LHCN-M2 (cell line): ENCODE measurements around the gene SUCLA2. TPM values are rescaled to one million over a fixed set of nuclear protein-coding genes. Genes with fewer than 3 reads are reported as not detected.

Experiments
- DNase-seq: peaks from one replicate; pipeline ENCODE4 v3.0.0-alpha.2; 2012; ENCODE audit warnings: low read depth
- total RNA-seq: library from RNA; depleted of rRNA; stranded (reverse); fragments of >200 nt; gene quantifications from 2 replicates; pipeline ENCODE4 v1.2.3, GENCODE V29; 2014; rRNA removed

The SUCLA2 gene
- total RNA-seq, 1 experiment from 2014 or later = 63.3 TPM

DNA sequence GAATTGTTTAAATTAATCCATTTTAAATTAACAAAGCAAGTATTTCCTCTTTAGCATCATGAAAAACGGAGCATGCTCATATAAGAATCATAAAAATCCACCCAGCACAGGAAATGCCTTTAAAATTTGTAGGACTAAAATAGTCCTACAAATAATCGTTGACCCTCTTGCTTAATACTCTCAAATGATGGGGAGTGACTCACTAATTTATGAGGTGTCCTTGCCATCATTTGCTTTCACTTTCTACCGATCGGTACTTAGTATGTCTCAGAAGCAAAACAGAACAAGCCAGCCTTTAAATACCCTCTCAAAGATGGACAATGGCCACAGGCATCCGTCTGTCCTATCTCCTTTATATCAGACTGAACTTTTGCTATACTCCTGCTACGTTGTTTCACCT lies 97.2 kb downstream of the SUCLA2 start:
- DNase-seq = peak; percentile 48

DNA sequence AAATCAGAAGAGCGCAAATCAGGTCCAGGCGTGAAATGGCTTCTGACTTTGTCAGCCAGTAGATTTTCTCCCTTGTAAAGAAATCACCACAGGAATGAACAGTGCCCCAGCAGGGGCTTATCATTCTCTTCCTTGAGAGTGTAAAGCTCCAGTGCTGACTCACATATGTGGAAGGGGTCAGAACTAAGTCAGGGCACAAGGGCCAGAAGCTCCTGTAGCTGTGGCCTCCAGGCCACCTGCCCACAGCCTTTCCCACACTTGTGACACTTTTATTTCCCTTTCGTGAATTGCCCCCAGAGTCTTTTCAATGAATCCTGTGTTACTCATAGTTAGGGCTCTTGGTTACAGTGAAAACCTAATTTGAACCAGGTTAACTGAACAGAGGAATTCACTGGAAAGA lies 99.6 kb downstream of the SUCLA2 start:
- peak; percentile 77 for DNase-seq

GRCh38 chr13:47898080-47898479 lies 103.0 kb downstream of the SUCLA2 start:
- DNase-seq = no peak

DNA sequence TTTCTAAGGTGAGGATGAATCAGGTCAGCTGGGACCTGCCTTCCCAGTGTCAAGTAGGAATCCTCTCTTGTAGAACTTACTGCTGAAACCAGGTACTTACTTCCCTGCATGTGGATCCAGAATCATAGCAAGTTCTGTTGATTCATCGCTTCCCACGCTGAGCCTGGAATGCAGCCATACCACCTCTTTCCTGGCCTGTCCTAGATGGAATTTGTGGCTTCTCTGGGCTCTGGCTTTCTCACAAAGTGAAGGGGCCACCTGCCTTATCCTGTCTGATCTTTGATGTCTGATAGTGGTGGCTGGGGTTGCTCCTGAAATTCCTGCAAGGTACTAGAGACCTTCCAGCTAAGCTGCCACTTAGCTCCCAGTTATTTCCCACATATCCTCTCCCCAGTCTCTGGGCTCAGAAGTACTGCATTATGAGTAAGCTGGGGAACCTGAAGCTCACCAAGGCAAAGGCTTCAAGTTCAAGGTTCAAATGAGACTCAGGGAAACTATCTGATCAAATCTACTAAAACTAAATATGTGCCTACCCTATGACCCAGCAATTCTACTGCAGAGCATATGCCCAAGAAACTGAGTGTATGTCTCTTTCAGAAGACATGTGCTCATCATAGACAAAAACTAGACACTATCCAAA lies 103.5 kb downstream of the SUCLA2 start:
- peak; percentile 66 for DNase-seq

DNA sequence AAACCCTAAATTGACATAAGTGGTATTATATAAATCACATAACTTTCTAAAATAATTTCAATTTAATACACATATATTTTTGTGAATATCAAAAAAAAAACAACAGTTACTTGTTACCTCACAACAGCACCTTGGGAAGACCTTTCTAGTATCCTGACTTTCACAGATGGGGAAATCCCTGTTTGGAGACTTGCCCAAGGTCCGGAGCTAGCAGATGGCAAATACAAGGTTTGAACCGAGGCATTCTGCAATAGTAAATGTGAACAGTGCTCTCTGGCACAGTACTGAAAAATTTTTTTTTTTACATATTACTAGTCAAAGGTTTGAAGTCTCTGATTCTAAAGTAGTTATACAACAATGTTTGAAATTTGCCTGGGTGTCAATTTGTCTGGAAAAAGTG lies 104.5 kb downstream of the SUCLA2 start:
- no peak for DNase-seq

DNA sequence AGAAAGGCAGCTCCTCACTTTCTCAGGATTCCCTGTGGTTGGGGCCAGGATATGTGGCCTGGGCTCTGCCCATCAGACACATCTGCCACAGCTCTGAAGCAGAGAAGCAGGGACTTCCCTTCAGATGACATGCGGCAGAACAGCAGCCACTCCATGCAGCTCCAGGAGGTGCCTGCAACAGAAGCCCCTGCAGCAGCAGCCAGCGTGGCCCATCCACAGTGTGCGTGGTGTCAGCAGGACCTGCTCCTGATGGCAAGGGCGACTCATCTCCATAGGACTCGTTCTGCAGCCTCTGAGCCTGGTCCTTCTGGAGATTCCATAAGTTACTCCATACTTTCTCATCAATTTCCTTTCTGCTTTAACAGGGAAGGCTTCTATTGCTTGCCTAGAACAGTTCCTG lies 105.0 kb downstream of the SUCLA2 start:
- no peak for DNase-seq

DNA sequence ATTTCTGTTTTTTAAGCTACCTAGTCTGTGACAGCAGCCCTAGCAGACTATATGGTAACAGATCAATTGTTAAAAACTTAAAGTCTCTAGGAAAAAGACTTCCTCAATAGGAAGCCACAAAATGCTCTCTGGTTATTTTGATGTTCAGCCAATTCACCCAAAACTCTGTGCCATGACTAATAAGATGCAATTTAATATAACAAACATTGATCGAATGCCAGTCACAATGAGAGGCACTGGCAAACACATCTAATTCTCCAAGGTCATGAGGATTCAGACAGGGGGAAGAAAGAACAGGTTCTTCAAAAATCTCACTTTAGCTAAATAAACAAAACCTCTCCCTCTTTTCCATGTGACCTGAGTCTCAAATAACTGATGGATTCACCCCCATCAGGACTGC lies 107.5 kb downstream of the SUCLA2 start:
- no peak for DNase-seq

Other genes with a start within 250 kb of the SUCLA2 start
- gene NUDT15, start 36.5 kb upstream of the SUCLA2 start, total RNA-seq = 51.4 and 56.2 TPM in 2 replicates
- 29.8 and 30.6 TPM in 2 replicates for gene MED4, start 93.8 kb upstream of the SUCLA2 start, total RNA-seq
- 141 and 144 TPM in 2 replicates for gene ITM2B, start 231.9 kb upstream of the SUCLA2 start, total RNA-seq